Esophagus squamous epithelium (tissue), 4 donors: ENCODE data around the gene LEKR1.

Experiments used
- CTCF ChIP-seq, 6 experiments: fragments of 450-650 bp in 4 of 6; fragments of 200-600 bp in 2 of 6; sonication (generic) in 2 of 6; IDR thresholded peaks; one replicate each; pipeline ENCODE4 v1.5.1; 2016 to 2019; ENCODE audit warnings: antibody characterized with exemption in 6 of 6, mild to moderate bottlenecking in 4 of 6, moderate library complexity in 4 of 6
- POLR2A ChIP-seq, 4 donors: fragments of 450-650 bp; IDR thresholded peaks; one replicate each; pipeline ENCODE4 v1.6.1; 2017; ENCODE audit warnings: antibody characterized with exemption in 4 of 4, mild to moderate bottlenecking in 4 of 4, moderate library complexity in 3 of 4

GRCh38 chr3:157029365-157029790 is 203.2 kb downstream of the LEKR1 start:
- TF ChIP-seq CTCF (IDR thresholded peaks at IDR 0.05) (no peak), POLR2A (IDR thresholded peaks at IDR 0.05) (no peak)
